Panc1 (cell line): ENCODE measurements around the gene FBP2. TPM values are rescaled to one million over a fixed set of nuclear protein-coding genes. Genes with fewer than 3 reads are reported as not detected.

Source experiments
- ATAC-seq: fragments of 200-7000 bp; cut with Tn5 transposase; 2 replicates; pipeline ENCODE4 v1.9.1; 2020; ENCODE audit warnings: mild to moderate bottlenecking, moderate library complexity
- BruUV-seq: library from RNA; stranded (reverse); fragments of 400-500 nt; replicated peaks from 2 replicates; lab custom pipeline; 2021; lab: Mats Ljungman, UMichigan
- CTCF ChIA-PET: fragments of 300-600 bp; sonication (Branson Sonifier 250); formaldehyde crosslinking; loops from one replicate; lab custom pipeline; 2022; ENCODE audit warnings: antibody characterized with exemption; lab: Charles Lee
- POLR2A ChIA-PET: fragments of 300-600 bp; sonication (Branson Sonifier 250); formaldehyde crosslinking; loops from one replicate; lab custom pipeline; 2022; ENCODE audit warnings: antibody characterized with exemption; lab: Charles Lee
- DNase-seq: peaks from one replicate; pipeline ENCODE4 v3.0.0-alpha.2; 2010; ENCODE audit warnings: low read depth, low spot score
- H3K27ac ChIP-seq: 2 replicates; pipeline ENCODE4 v1.5.1; 2011; ENCODE audit warnings: mild to moderate bottlenecking, low read length, inconsistent platforms
- H3K27me3 ChIP-seq: fragments of 200-500 bp; sonication (Bioruptor generic); 2 replicates; pipeline ENCODE4 v1.6.0; 2014; ENCODE audit warnings: low read length, inconsistent platforms; ENCODE audit not compliant: control insufficient read depth, insufficient read depth
- H3K36me3 ChIP-seq: fragments of 200-500 bp; sonication (Bioruptor generic); 2 replicates; pipeline ENCODE4 v1.5.1; 2014; ENCODE audit warnings: inconsistent platforms, mild to moderate bottlenecking, low read length, moderate library complexity; ENCODE audit not compliant: control insufficient read depth, insufficient read depth
- H3K4me1 ChIP-seq: 2 replicates; pipeline ENCODE4 v1.5.1; 2011; ENCODE audit warnings: inconsistent platforms, mild to moderate bottlenecking, low read length, moderate library complexity; ENCODE audit not compliant: control insufficient read depth, insufficient read depth
- H3K4me3 ChIP-seq, 2 experiments: 2 replicates each; pipeline ENCODE4 v1.5.1; 2011 to 2012; ENCODE audit warnings: low read depth in 2 of 2, low read length in 2 of 2, mild to moderate bottlenecking in 2 of 2, inconsistent platforms in 1 of 2, moderate library complexity in 1 of 2
- H3K9me3 ChIP-seq: fragments of 200-500 bp; sonication (Bioruptor generic); 2 replicates; pipeline ENCODE4 v1.5.1; 2014; ENCODE audit warnings: low read depth, mild to moderate bottlenecking, inconsistent platforms, low read length, moderate library complexity; ENCODE audit not compliant: control insufficient read depth, insufficient read depth
- POLR2AphosphoS5 ChIP-seq: IDR thresholded peaks from 2 replicates; pipeline ENCODE4 v1.6.1; 2012; ENCODE audit warnings: mild to moderate bottlenecking, low read depth, low read length, moderate library complexity
- SIN3A ChIP-seq: IDR thresholded peaks from 2 replicates; pipeline ENCODE4 v1.6.1; 2012; ENCODE audit warnings: low read depth, mild to moderate bottlenecking, low read length, moderate library complexity, borderline replicate concordance; ENCODE audit not compliant: insufficient read depth
- in situ Hi-C: cut with HindIII; loops from 2 replicates; pipeline ENCODE4 v1.10.0; 2016; ENCODE audit warnings: low sequenced_read_pairs, low pct_unique_long_range_greater_than_20kb
- intact Hi-C: fragments of 100-400 bp; cut with micrococcal nuclease; formaldehyde crosslinking; loops from one replicate; pipeline ENCODE4 v1.10.0; 2022; ENCODE audit not compliant: unreplicated experiment
- total RNA-seq: library from RNA; stranded (reverse); gene quantifications from one replicate; pipeline ENCODE4 v1.2.1, GENCODE V29; 2021; ENCODE audit not compliant: unreplicated experiment
- TF ChIP-seq, protein P1 (sequence below): fragments of 450-650 bp; IDR thresholded peaks from 2 replicates; pipeline ENCODE4 v1.5.1; 2017; ENCODE audit warnings: mild to moderate bottlenecking

FBP2 gene
- total RNA-seq, 1 experiment from 2014 or later = not detected

DNA sequence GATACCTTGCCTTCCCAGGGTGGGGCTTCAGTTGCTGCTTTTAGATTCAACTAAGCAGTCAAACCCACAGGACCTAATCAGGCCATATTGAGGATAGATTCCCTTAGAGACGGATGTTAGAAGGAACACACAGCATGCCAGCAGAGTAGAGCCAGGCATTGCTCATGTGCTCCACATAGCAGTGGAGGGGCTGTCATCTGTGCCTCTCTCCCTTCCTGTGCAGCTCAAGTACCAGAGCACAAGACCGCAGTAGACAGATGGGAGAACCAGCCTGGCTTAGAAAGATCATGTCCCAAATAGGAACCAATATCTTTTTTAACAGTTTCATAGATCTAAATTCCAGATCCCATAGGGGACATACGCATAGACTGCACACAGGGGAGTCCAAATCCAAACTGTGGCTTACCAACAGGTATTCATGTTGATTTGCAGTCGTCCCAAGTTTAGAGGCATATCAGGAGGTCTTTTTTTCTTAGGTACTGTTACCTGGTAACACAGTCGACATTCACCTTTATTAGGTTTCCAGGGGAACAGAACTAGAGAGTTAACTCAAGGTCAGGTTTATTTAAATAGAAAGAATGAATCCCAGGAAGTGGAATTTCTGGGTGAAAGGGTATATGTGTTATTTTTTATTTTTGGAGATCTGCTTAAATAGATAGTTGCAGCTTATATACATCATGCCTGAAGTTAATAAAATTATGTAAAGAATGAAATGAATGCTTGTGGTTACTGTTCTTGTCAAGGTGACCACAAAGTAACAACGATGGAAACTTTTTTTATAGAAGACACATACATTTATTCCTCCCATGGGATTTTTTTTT, 82.3 kb downstream of the FBP2 start:
- intact Hi-C loops (no loop called here), in situ Hi-C loops (no loop called here)
- TF ChIP-seq POLR2AphosphoS5 (no peak), SIN3A (no peak)
- TF ChIP-seq, protein P1, sequence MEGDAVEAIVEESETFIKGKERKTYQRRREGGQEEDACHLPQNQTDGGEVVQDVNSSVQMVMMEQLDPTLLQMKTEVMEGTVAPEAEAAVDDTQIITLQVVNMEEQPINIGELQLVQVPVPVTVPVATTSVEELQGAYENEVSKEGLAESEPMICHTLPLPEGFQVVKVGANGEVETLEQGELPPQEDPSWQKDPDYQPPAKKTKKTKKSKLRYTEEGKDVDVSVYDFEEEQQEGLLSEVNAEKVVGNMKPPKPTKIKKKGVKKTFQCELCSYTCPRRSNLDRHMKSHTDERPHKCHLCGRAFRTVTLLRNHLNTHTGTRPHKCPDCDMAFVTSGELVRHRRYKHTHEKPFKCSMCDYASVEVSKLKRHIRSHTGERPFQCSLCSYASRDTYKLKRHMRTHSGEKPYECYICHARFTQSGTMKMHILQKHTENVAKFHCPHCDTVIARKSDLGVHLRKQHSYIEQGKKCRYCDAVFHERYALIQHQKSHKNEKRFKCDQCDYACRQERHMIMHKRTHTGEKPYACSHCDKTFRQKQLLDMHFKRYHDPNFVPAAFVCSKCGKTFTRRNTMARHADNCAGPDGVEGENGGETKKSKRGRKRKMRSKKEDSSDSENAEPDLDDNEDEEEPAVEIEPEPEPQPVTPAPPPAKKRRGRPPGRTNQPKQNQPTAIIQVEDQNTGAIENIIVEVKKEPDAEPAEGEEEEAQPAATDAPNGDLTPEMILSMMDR = no peak
- BruUV-seq = no TSS peak
- CTCF ChIA-PET = no interaction called here
- Histone ChIP-seq H3K9me3 (no peaks in the 10 kb centered on the region), H3K27ac (no peak overlapping the region), H3K27me3 (no peaks in the 10 kb centered on the region), H3K4me3 (no peak overlapping the region), H3K4me1 (no peaks in the 10 kb centered on the region), H3K36me3 (no peaks in the 10 kb centered on the region)
- POLR2A ChIA-PET = interaction anchor here (0.7 kb wide), 1 partner anchor 450 kb away, joined by 15 read pairs; no protein-coding TSS in a partner anchor
- ATAC-seq (no peak), DNase-seq (no peak)

Other genes with a start within 250 kb of the FBP2 start
- 0.59 TPM for gene PCAT7, start 38.7 kb downstream of the FBP2 start, total RNA-seq
- 0.36 TPM for gene FBP1, start 45.7 kb upstream of the FBP2 start, total RNA-seq
- 36.4 TPM for gene AOPEP, start 132.9 kb upstream of the FBP2 start, total RNA-seq